ENCODE results near the gene TBC1D9. TPM values are rescaled to one million over a fixed set of nuclear protein-coding genes. Genes with fewer than 3 reads are reported as not detected.

The TBC1D9 gene
- total RNA-seq, 1 donor from 2014 or later: 34.6 TPM

DNA sequence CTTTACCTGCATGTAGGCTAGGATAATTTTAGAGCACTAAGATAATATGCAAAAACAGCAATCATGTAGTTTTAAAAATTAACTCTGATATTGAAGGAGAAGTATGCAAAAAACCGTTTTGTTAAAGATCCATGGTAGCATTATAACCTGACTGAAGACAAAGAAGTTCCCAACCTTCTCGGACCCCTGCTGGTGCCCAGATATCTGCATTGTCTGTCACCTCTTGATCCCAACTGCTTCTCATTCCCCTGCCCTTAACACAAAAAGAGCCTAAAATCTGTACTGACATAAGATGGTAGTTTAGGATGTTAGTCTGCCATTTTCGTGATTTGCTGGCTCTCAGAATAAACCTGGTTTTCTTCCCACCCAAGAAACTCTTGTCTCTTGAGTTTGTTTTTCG, 125.9 kb downstream of the TBC1D9 start:
- H3K4me3 ChIP-seq (ENCODE audit: low read depth, low read length): no peak overlapping the region
- TF ChIP-seq, protein P1, sequence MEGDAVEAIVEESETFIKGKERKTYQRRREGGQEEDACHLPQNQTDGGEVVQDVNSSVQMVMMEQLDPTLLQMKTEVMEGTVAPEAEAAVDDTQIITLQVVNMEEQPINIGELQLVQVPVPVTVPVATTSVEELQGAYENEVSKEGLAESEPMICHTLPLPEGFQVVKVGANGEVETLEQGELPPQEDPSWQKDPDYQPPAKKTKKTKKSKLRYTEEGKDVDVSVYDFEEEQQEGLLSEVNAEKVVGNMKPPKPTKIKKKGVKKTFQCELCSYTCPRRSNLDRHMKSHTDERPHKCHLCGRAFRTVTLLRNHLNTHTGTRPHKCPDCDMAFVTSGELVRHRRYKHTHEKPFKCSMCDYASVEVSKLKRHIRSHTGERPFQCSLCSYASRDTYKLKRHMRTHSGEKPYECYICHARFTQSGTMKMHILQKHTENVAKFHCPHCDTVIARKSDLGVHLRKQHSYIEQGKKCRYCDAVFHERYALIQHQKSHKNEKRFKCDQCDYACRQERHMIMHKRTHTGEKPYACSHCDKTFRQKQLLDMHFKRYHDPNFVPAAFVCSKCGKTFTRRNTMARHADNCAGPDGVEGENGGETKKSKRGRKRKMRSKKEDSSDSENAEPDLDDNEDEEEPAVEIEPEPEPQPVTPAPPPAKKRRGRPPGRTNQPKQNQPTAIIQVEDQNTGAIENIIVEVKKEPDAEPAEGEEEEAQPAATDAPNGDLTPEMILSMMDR (IDR thresholded peaks at IDR 0.05; ENCODE audit: insufficient read depth, low read length, poor library complexity, severe bottlenecking): no peak
- H3K36me3 ChIP-seq (ENCODE audit: control insufficient read depth, insufficient read depth, low read length): peaks cover 2% of the 10 kb centered on the region
- no peak for DNase-seq (ENCODE audit: low read depth)
- no peaks in the 10 kb centered on the region for H3K27me3 ChIP-seq (ENCODE audit: control insufficient read depth, insufficient read depth, low read length)

DNA sequence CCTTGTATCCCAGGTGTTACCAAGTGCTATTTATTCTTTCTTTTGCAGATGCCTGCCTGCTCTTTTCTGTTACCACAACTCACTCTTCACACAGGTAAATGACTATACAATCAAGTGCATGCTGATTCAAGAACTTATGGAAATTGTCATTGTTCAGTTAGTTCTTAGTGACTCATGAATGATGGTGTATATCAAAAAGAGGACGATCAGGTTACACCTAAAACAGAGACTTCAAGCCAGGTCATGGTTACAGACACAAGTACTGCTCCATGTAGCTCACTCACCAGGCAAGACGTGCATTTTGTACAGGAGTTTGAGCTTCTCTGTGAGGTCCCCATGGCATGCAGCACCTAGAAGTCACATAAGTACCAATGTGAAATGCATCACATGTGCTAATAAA, 128.2 kb downstream of the TBC1D9 start:
- no peak overlapping the region for H3K4me3 ChIP-seq (ENCODE audit: low read depth, low read length)
- no peak for DNase-seq (ENCODE audit: low read depth)
- TF ChIP-seq, protein P1 (IDR thresholded peaks at IDR 0.05; ENCODE audit: insufficient read depth, low read length, poor library complexity, severe bottlenecking): no peak
- H3K27me3 ChIP-seq (ENCODE audit: control insufficient read depth, insufficient read depth, low read length): no peaks in the 10 kb centered on the region
- H3K36me3 ChIP-seq (ENCODE audit: control insufficient read depth, insufficient read depth, low read length): peaks cover 2% of the 10 kb centered on the region

DNA sequence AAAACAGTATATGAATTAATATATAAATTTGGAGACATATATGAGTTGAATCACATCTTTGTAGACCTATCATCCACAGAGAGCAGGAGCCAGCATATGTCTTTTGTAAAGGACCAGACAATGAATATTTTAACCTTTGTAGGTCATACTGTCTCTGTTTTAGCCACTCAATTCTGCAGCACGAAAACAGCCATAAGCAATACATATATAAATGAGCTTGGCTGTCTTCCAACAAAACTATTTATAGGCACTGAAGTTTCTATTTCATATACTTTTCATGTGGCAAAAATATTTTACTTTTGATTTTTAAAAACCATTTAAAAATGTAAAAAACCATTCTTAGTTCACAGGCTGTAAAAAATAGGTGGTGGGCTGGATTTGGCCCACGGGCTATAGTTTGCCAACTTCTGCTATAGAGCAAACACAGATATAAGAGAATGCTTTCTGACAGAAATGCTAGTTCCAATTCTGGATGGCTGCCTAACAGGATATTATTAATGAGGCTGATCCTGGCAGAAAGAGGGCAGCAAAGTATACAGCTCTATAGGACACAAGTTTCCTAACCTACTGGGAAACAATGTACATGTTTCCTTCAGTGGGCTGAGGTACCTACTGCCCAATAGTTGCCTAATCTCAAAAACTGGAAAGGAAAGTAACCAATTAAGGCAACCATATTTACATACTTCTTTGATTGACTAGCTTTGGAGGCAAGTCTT, 129.4 kb downstream of the TBC1D9 start:
- TF ChIP-seq, protein P1 (IDR thresholded peaks at IDR 0.05; ENCODE audit: insufficient read depth, low read length, poor library complexity, severe bottlenecking): no peak
- peaks cover 2% of the 10 kb centered on the region for H3K36me3 ChIP-seq (ENCODE audit: control insufficient read depth, insufficient read depth, low read length)

DNA sequence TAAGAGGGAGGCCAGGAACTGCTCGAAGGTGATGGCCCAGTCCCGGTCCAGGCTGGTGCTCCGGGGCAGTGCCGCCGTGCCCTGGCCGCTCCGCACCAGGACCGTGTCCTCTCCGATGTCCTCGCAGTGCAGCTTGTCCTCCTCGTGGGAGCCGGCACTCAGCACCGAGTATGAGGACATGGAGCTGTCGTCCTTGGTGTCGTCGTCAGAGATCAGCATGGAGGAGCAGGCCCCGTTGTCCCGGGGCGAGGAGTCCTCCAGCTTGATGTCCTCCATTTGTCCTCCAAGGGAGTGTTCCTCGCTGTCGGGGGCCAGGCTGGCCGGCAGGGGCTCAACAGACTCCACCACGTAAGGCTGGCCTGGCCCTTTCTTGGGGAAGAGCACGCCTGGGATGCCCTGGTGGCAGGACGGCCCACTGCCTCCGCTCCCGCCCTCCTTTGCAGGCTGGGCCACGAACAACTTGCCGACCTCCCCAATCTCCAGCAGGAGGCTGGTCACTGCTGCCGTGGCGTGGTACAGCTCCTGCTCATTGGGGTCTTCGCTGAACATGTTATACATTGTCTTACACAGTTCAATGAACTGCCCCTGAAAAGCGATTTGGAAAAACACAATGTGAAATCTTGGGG, 133.7 kb downstream of the TBC1D9 start:
- no peaks in the 10 kb centered on the region for H3K27me3 ChIP-seq (ENCODE audit: control insufficient read depth, insufficient read depth, low read length)
- DNase-seq (ENCODE audit: low read depth): no peak
- no peak overlapping the region for H3K4me3 ChIP-seq (ENCODE audit: low read depth, low read length)
- peaks cover 2% of the 10 kb centered on the region for H3K36me3 ChIP-seq (ENCODE audit: control insufficient read depth, insufficient read depth, low read length)
- TF ChIP-seq, protein P1 (IDR thresholded peaks at IDR 0.05; ENCODE audit: insufficient read depth, low read length, poor library complexity, severe bottlenecking): no peak

More for the DNA sequence above, 129.4 kb downstream of the TBC1D9 start:
- no peak for DNase-seq (ENCODE audit: low read depth)
- no peak overlapping the region for H3K4me3 ChIP-seq (ENCODE audit: low read depth, low read length)
- no peaks in the 10 kb centered on the region for H3K27me3 ChIP-seq (ENCODE audit: control insufficient read depth, insufficient read depth, low read length)

DNA sequence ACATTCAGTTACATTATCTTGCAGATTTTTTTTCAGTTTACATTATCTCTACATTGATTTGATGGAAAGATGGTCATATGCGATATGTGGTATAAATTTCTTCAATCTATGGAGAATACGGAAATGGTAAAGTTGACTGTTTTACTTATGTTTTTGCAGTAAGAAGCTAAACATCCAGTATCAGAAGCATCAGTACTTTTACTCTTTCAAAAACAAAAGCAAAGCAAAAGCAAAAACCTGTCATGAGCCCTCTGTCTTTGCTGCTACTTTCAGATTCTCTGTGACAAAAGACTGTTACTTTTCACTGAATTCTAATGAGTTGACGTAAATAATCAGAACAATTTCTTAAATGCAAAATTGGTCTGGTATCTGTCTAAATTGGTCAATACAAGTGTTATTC, 135.0 kb downstream of the TBC1D9 start:
- TF ChIP-seq, protein P1 (IDR thresholded peaks at IDR 0.05; ENCODE audit: insufficient read depth, low read length, poor library complexity, severe bottlenecking): no peak
- no peak overlapping the region for H3K4me3 ChIP-seq (ENCODE audit: low read depth, low read length)
- no peak for DNase-seq (ENCODE audit: low read depth)
- no peaks in the 10 kb centered on the region for H3K27me3 ChIP-seq (ENCODE audit: control insufficient read depth, insufficient read depth, low read length)
- H3K36me3 ChIP-seq (ENCODE audit: control insufficient read depth, insufficient read depth, low read length): no peaks in the 10 kb centered on the region

All from kidney epithelial cell (primary cell).